Right lobe of liver (tissue), 4 donors: ENCODE data around the gene PXDN.
"Not testable (repeated sequence)": the region's sequence is repeated elsewhere in the genome, so short reads cannot be mapped to it uniquely, and the experiment has no call there.

Experiments used
- CTCF ChIP-seq, 4 donors: fragments of 200-600 bp in 3 of 4; fragments of 450-650 bp in 1 of 4; IDR thresholded peaks; one replicate each; pipeline versions ENCODE4 v1.5.1 to v1.8.0; 2016 to 2022; ENCODE audit warnings: antibody characterized with exemption in 4 of 4, mild to moderate bottlenecking in 2 of 4
- POLR2A ChIP-seq: fragments of 450-650 bp; IDR thresholded peaks from one replicate; pipeline ENCODE4 v1.6.1; 2017; ENCODE audit warnings: antibody characterized with exemption, mild to moderate bottlenecking
- donor health status: DM: no; HTN: no; CAD: no.
- donor health status: DM: no; HTN: no; CAD: no.
- donor health status: DM: no; HTN: yes; CAD: no.

DNA sequence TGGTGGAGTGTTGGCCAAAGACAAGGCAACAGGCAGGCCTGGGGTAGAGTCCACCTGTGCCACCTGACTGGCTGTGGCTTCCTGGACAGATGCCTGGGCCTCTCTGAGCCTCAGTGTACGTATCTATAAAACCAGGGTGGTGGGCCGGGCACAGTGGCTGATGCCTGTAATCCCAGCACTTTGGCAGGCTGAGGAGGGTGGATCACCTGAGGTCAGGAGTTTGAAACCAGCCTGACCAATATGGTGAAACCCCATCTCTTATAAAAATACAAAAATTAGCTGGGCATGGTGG is 28.4 kb downstream of the PXDN start:
- not testable (repeated sequence) for TF ChIP-seq CTCF (IDR thresholded peaks at IDR 0.05); POLR2A
